Upper lobe of right lung (tissue), 1 donor: ENCODE measurements around the gene SLC2A6. TPM values are rescaled to one million over a fixed set of nuclear protein-coding genes. Genes with fewer than 3 reads are reported as not detected.

Source experiments
- ATAC-seq: fragments of 200-7000 bp; cut with Tn5 transposase; one replicate; pipeline ENCODE4 v1.9.1; 2020; ENCODE audit warnings: mild to moderate bottlenecking, moderate library complexity
- DNase-seq: peaks from one replicate; pipeline ENCODE4 v3.0.0-alpha.2; 2020
- H3K27ac ChIP-seq: fragments of 200-600 bp; one replicate; pipeline ENCODE4 v1.8.0; 2022
- H3K27me3 ChIP-seq: fragments of 200-600 bp; one replicate; pipeline ENCODE4 v1.8.0; 2022; ENCODE audit warnings: mild to moderate bottlenecking
- H3K36me3 ChIP-seq: fragments of 200-600 bp; one replicate; pipeline ENCODE4 v1.8.0; 2022
- H3K4me1 ChIP-seq: fragments of 200-600 bp; one replicate; pipeline ENCODE4 v1.8.0; 2022
- H3K4me3 ChIP-seq: fragments of 200-600 bp; one replicate; pipeline ENCODE4 v1.8.0; 2022; ENCODE audit warnings: mild to moderate bottlenecking
- H3K9me3 ChIP-seq: fragments of 200-600 bp; one replicate; pipeline ENCODE4 v1.8.0; 2022
- intact Hi-C: fragments of 100-400 bp; cut with DNase I; formaldehyde crosslinking; loops from one replicate; pipeline ENCODE4 v1.11.0; 2022
- total RNA-seq: library from RNA; stranded (reverse); fragmentation: NEBNext Ultra II Directional; extraction: Animal tissue kit (Norgen Biotek cat#: 25700); gene quantifications from one replicate; pipeline ENCODE4 v1.2.1, GENCODE V29; 2021
- TF ChIP-seq, protein P1 (sequence below): fragments of 200-600 bp; IDR thresholded peaks from one replicate; pipeline ENCODE4 v1.8.0; 2022; ENCODE audit warnings: antibody characterized with exemption
- donor health status: DM: no; HTN: yes; CAD: no; lungs with severe emphysema.

The SLC2A6 gene
- total RNA-seq, 1 donor from 2014 or later = 11.4 TPM

- Histone ChIP-seq H3K9me3 (no peaks in the 10 kb centered on the region), H3K36me3 (no peaks in the 10 kb centered on the region), H3K27ac (no peak overlapping the region), H3K4me1 (peaks cover 3% of the 10 kb centered on the region), H3K27me3 (peaks cover 29% of the 10 kb centered on the region), H3K4me3 (no peak overlapping the region)
- DNase-seq (no peak), ATAC-seq (no peak)
- TF ChIP-seq, protein P1, sequence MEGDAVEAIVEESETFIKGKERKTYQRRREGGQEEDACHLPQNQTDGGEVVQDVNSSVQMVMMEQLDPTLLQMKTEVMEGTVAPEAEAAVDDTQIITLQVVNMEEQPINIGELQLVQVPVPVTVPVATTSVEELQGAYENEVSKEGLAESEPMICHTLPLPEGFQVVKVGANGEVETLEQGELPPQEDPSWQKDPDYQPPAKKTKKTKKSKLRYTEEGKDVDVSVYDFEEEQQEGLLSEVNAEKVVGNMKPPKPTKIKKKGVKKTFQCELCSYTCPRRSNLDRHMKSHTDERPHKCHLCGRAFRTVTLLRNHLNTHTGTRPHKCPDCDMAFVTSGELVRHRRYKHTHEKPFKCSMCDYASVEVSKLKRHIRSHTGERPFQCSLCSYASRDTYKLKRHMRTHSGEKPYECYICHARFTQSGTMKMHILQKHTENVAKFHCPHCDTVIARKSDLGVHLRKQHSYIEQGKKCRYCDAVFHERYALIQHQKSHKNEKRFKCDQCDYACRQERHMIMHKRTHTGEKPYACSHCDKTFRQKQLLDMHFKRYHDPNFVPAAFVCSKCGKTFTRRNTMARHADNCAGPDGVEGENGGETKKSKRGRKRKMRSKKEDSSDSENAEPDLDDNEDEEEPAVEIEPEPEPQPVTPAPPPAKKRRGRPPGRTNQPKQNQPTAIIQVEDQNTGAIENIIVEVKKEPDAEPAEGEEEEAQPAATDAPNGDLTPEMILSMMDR = no peak
- intact Hi-C loops = no loop called here
Measured at GRCh38 chr9:133427658-133428348, 51.1 kb downstream of the SLC2A6 start.

GRCh38 chr9:133426011-133426410 lies 52.9 kb downstream of the SLC2A6 start:
- ATAC-seq (no peak), DNase-seq (no peak)
- Histone ChIP-seq H3K4me1 (peaks cover 3% of the 10 kb centered on the region), H3K9me3 (no peaks in the 10 kb centered on the region), H3K27ac (no peak overlapping the region), H3K36me3 (no peaks in the 10 kb centered on the region), H3K27me3 (peaks cover 29% of the 10 kb centered on the region), H3K4me3 (no peak overlapping the region)
- TF ChIP-seq, protein P1 = no peak
- intact Hi-C loops = no loop called here

GRCh38 chr9:133425049-133425632 lies 53.8 kb downstream of the SLC2A6 start:
- no peak overlapping the region for H3K4me3 ChIP-seq
- no peak overlapping the region for H3K27ac ChIP-seq
- no peaks in the 10 kb centered on the region for H3K9me3 ChIP-seq
- peaks cover 29% of the 10 kb centered on the region for H3K27me3 ChIP-seq
- TF ChIP-seq, protein P1 = no peak
- ATAC-seq (no peak), DNase-seq (no peak)
- H3K4me1 ChIP-seq = peaks cover 3% of the 10 kb centered on the region
- H3K36me3 ChIP-seq = no peaks in the 10 kb centered on the region
- intact Hi-C loops = no loop called here

GRCh38 chr9:133424187-133424586 lies 54.7 kb downstream of the SLC2A6 start:
- no peak for DNase-seq
- no peak for ATAC-seq
- Histone ChIP-seq H3K4me3 (no peak overlapping the region), H3K36me3 (no peaks in the 10 kb centered on the region), H3K27me3 (peaks cover 29% of the 10 kb centered on the region), H3K27ac (no peak overlapping the region), H3K9me3 (no peaks in the 10 kb centered on the region), H3K4me1 (peaks cover 3% of the 10 kb centered on the region)
- intact Hi-C loops = no loop called here
- TF ChIP-seq, protein P1 = no peak

DNA sequence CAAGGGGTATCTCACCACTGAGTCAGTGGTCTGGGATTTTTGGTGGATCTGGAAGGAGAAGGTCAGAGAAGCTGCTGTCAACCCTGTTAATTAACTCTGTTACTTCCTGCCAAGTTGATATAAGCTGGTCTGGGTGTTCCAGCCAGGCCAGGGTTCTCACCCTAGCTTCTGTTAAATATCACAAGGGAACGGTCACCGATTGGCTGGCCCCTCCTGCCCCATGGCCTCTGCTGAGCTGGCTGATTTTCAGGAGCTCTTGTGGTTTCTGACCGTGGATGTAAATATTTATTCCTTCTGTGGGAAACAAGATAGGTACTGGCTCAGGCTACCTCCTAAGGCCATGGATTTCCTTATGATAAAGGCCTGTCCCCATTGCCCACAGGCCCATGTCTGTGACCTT lies 55.7 kb downstream of the SLC2A6 start:
- TF ChIP-seq, protein P1 = no peak
- Histone ChIP-seq H3K27ac (no peak overlapping the region), H3K27me3 (peaks cover 23% of the 10 kb centered on the region), H3K9me3 (no peaks in the 10 kb centered on the region), H3K4me3 (no peak overlapping the region), H3K4me1 (peaks cover 7% of the 10 kb centered on the region), H3K36me3 (no peaks in the 10 kb centered on the region)
- DNase-seq = no peak
- ATAC-seq = no peak
- intact Hi-C loops = no loop called here
